PC-3 (cell line): ENCODE measurements around the gene NDUFAF4. TPM values are rescaled to one million over a fixed set of nuclear protein-coding genes. Genes with fewer than 3 reads are reported as not detected.

Source experiments
- ATAC-seq: fragments of 200-7000 bp; cut with Tn5 transposase; 2 replicates; pipeline ENCODE4 v1.9.1; 2020; ENCODE audit warnings: mild to moderate bottlenecking, moderate library complexity
- BruUV-seq: library from RNA; stranded (reverse); fragments of 400-500 nt; replicated peaks from 2 replicates; lab custom pipeline; 2021; lab: Mats Ljungman, UMichigan
- CTCF ChIA-PET: fragments of 300-600 bp; sonication (Branson Sonifier 250); formaldehyde crosslinking; loops from one replicate; lab custom pipeline; 2022; ENCODE audit warnings: antibody characterized with exemption; lab: Charles Lee
- POLR2A ChIA-PET: fragments of 300-600 bp; sonication (Branson Sonifier 250); formaldehyde crosslinking; loops from one replicate; lab custom pipeline; 2022; ENCODE audit warnings: antibody characterized with exemption; ENCODE audit not compliant: unreplicated experiment; lab: Charles Lee
- DNase-seq: peaks from one replicate; pipeline ENCODE4 v3.0.0-alpha.2; 2015
- H2AFZ ChIP-seq: fragments of 300-600 bp; sonication (generic); 2 replicates; pipeline ENCODE4 v1.6.0; 2016; ENCODE audit warnings: antibody characterized with exemption, low read length
- H3F3A ChIP-seq: fragments of 300-600 bp; sonication (generic); one replicate; pipeline ENCODE4 v1.6.0; 2017; ENCODE audit warnings: antibody characterized with exemption, low read length, control low read depth, mild to moderate bottlenecking; ENCODE audit not compliant: unreplicated experiment
- H3K27ac ChIP-seq: fragments of 300-600 bp; sonication (generic); 2 replicates; pipeline ENCODE4 v1.5.1; 2016; ENCODE audit warnings: mild to moderate bottlenecking, low read length
- H3K27me3 ChIP-seq: fragments of 300-600 bp; sonication (generic); 2 replicates; pipeline ENCODE4 v1.6.1; 2016; ENCODE audit warnings: low read length, mixed read lengths
- H3K36me3 ChIP-seq: fragments of 300-600 bp; sonication (generic); 2 replicates; pipeline ENCODE4 v1.6.1; 2016; ENCODE audit warnings: low read depth, mixed run types, low read length, mixed read lengths
- H3K4me1 ChIP-seq: fragments of 300-600 bp; sonication (generic); 2 replicates; pipeline ENCODE4 v1.5.1; 2016; ENCODE audit warnings: low read length; ENCODE audit not compliant: insufficient read depth
- H3K4me2 ChIP-seq: fragments of 300-600 bp; sonication (generic); 2 replicates; pipeline ENCODE4 v1.6.0; 2016; ENCODE audit warnings: low read length
- H3K4me3 ChIP-seq: fragments of 300-600 bp; sonication (generic); 2 replicates; pipeline ENCODE4 v1.5.1; 2016; ENCODE audit warnings: mild to moderate bottlenecking, low read length, mixed read lengths
- H3K79me2 ChIP-seq: fragments of 300-600 bp; sonication (generic); 2 replicates; pipeline ENCODE4 v1.6.1; 2017; ENCODE audit warnings: low read length, mixed read lengths
- H3K9ac ChIP-seq: fragments of 300-600 bp; sonication (generic); 2 replicates; pipeline ENCODE4 v1.6.0; 2016; ENCODE audit warnings: mild to moderate bottlenecking, low read length
- H3K9me2 ChIP-seq: fragments of 300-600 bp; sonication (generic); replicated peaks from 2 replicates; pipeline ENCODE4 v1.6.1; 2016; ENCODE audit warnings: mixed run types, low read length, mixed read lengths
- H3K9me3 ChIP-seq: fragments of 300-600 bp; sonication (generic); 2 replicates; pipeline ENCODE4 v1.6.1; 2016; ENCODE audit warnings: low read length, mixed read lengths
- H4K20me1 ChIP-seq: fragments of 300-600 bp; sonication (generic); 2 replicates; pipeline ENCODE4 v1.6.1; 2016; ENCODE audit warnings: low read length, mixed read lengths
- CTCF ChIP-seq: fragments of 300-600 bp; sonication (generic); conservative IDR thresholded peaks from 2 replicates; pipeline ENCODE4 v1.5.1; 2017; ENCODE audit warnings: antibody characterized with exemption, low read depth, mild to moderate bottlenecking, low read length
- EZH2 ChIP-seq: fragments of 300-600 bp; sonication (generic); IDR thresholded peaks from one replicate; pipeline ENCODE4 v1.6.1; 2017; ENCODE audit warnings: antibody characterized with exemption, mild to moderate bottlenecking, low read length; ENCODE audit not compliant: unreplicated experiment
- EZH2phosphoT487 ChIP-seq: fragments of 300-600 bp; sonication (generic); IDR thresholded peaks from 2 replicates; pipeline ENCODE4 v1.6.1; 2018; ENCODE audit warnings: mild to moderate bottlenecking, antibody characterized with exemption, low read length, borderline replicate concordance
- intact Hi-C: fragments of 100-400 bp; cut with micrococcal nuclease; formaldehyde crosslinking; loops from 2 replicates; pipeline ENCODE4 v1.9.0; 2023
- total RNA-seq: library from RNA; depleted of rRNA; stranded (reverse); fragments of >200 nt; gene quantifications from 2 replicates; pipeline ENCODE4 v1.2.3, GENCODE V29; 2014

NDUFAF4 gene
- total RNA-seq, 1 experiment from 2014 or later, result 24.2 TPM

DNA sequence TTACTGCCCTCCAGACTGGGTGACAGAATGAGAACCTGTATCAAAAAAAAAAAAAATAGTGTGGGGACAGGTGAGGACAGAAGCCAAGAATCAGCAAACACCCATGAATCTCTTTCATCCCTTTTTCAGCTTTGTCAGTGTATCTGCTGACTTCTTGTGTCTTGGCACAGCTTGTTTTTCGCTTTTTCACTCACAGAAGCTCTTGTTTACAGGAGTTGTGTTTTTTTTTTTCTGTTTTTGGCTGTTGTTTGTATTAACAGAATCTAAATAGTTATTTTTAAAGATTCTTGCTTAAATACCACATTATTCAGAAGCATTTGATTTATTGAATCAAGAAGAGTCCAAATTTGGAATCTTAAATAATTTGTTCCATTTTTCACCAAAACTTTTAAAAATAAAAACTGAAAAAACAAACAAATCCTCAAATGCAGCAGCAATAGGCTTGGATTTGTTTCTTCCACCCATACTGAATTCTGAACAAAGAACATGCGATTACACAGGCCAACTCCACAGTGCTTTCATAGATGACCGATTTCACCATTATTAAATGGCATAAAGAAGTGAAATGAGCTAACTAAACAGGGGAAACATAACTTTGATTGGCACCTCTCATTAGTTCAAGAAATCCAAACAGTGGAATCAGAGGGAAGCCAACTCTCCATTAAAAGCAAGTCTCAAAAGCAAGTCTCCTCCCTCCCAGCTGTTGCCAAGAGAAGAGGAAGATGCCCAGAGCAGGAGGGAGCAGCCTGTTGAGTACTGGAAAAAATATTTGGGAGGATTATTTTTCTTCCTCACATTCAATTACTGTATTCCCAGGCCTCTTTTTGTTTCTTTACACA, 33.3 kb downstream of the NDUFAF4 start:
- TF ChIP-seq EZH2phosphoT487 (no peak), CTCF (no peak), EZH2 (no peak)
- no peaks in the 10 kb centered on the region for H3K9me2 ChIP-seq
- no peaks in the 10 kb centered on the region for H3F3A ChIP-seq
- peaks cover 26% of the 10 kb centered on the region for H3K27me3 ChIP-seq
- no peak overlapping the region for H3K4me2 ChIP-seq
- no peaks in the 10 kb centered on the region for H3K4me1 ChIP-seq
- H3K4me3 ChIP-seq, result no peak overlapping the region
- no peaks in the 10 kb centered on the region for H3K79me2 ChIP-seq
- no peak for ATAC-seq
- intact Hi-C loops, result no loop called here
- no TSS peak for BruUV-seq
- ChIA-PET CTCF (interaction anchor here (0.6 kb wide), 1 partner anchor 34 kb away, joined by 3 read pairs; no protein-coding TSS in a partner anchor), POLR2A (no interaction called here)
- no peaks in the 10 kb centered on the region for H3K9me3 ChIP-seq
- H3K27ac ChIP-seq, result no peak overlapping the region
- no peak overlapping the region for H2AFZ ChIP-seq
- no peak overlapping the region for H3K9ac ChIP-seq
- H4K20me1 ChIP-seq, result no peaks in the 10 kb centered on the region
- no peak for DNase-seq
- H3K36me3 ChIP-seq, result no peaks in the 10 kb centered on the region

DNA sequence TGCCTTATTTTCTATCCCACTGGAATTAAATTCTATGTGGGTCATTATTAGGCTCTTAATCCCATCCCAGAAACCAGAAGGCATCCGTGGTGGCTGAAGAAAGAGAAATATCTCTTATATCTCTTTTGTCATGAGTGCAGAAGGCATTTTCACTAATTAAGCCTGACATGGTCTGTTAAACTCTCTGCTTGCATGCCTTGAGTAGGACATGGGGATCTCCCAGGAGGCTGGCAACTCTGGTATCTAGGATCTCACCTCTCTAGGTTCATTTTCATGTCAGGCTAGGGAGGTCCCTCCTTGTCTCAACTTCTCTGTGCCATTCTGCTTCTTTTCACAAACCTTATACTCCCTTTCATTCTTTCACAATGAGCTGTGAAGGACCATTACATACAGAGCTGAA, 35.1 kb downstream of the NDUFAF4 start:
- Histone ChIP-seq H3K9ac (no peak overlapping the region), H3K9me3 (no peaks in the 10 kb centered on the region), H3K4me1 (no peaks in the 10 kb centered on the region), H3K4me3 (no peak overlapping the region), H3K27me3 (peaks cover 23% of the 10 kb centered on the region), H3K79me2 (no peaks in the 10 kb centered on the region), H3K4me2 (no peak overlapping the region), H4K20me1 (no peaks in the 10 kb centered on the region), H3F3A (no peaks in the 10 kb centered on the region), H3K27ac (no peak overlapping the region), H3K9me2 (no peaks in the 10 kb centered on the region), H3K36me3 (no peaks in the 10 kb centered on the region), H2AFZ (no peak overlapping the region)
- ATAC-seq (no peak), DNase-seq (no peak)
- no peak for TF ChIP-seq EZH2
- no peak for TF ChIP-seq CTCF
- ChIA-PET CTCF (no interaction called here), POLR2A (no interaction called here)
- intact Hi-C loops, result no loop called here
- BruUV-seq, result no TSS peak

GRCh38 chr6:96861588-96861987, 36.1 kb downstream of the NDUFAF4 start:
- no peak for DNase-seq
- H2AFZ ChIP-seq, result no peak overlapping the region
- intact Hi-C loops, result no loop called here
- no peaks in the 10 kb centered on the region for H3K79me2 ChIP-seq
- no peaks in the 10 kb centered on the region for H3K4me1 ChIP-seq
- no peaks in the 10 kb centered on the region for H4K20me1 ChIP-seq
- BruUV-seq, result no TSS peak
- ChIA-PET CTCF (no interaction called here), POLR2A (no interaction called here)
- no peaks in the 10 kb centered on the region for H3K9me2 ChIP-seq
- H3K36me3 ChIP-seq, result no peaks in the 10 kb centered on the region
- H3K9ac ChIP-seq, result no peak overlapping the region
- no peak for TF ChIP-seq EZH2phosphoT487
- TF ChIP-seq EZH2, result no peak
- no peak for TF ChIP-seq CTCF
- no peaks in the 10 kb centered on the region for H3K9me3 ChIP-seq
- ATAC-seq, result no peak
- H3K4me3 ChIP-seq, result no peak overlapping the region
- H3K27ac ChIP-seq, result no peak overlapping the region
- H3K4me2 ChIP-seq, result no peak overlapping the region
- no peaks in the 10 kb centered on the region for H3F3A ChIP-seq
- H3K27me3 ChIP-seq, result peaks cover 20% of the 10 kb centered on the region; the same call in 1 of the 2 replicates
